Uterus (tissue), 2 donors: Measurements from ENCODE around the gene TMEM35B.
"Not testable (repeated sequence)": the region's sequence is repeated elsewhere in the genome, so short reads cannot be mapped to it uniquely, and the experiment has no call there.

Source experiments
- CTCF ChIP-seq, 4 experiments: fragments of 200-600 bp in 2 of 4; fragments of 450-650 bp in 2 of 4; sonication (generic) in 2 of 4; IDR thresholded peaks; one replicate each; pipeline ENCODE4 v1.5.1; 2016 to 2019; ENCODE audit warnings: antibody characterized with exemption in 4 of 4, mild to moderate bottlenecking in 2 of 4, moderate library complexity in 1 of 4
- POLR2A ChIP-seq, 2 donors: fragments of 450-650 bp; IDR thresholded peaks; one replicate each; pipeline ENCODE4 v1.6.1; 2016; ENCODE audit warnings: antibody characterized with exemption in 2 of 2, mild to moderate bottlenecking in 1 of 2, moderate library complexity in 1 of 2

- not testable (repeated sequence) for TF ChIP-seq CTCF, POLR2A (IDR thresholded peaks at IDR 0.05)
Measured at GRCh38 chr1:34947641-34948314, 37.4 kb downstream of the TMEM35B start.
